ENCODE results near the gene DICER1. TPM values are rescaled to one million over a fixed set of nuclear protein-coding genes. Genes with fewer than 3 reads are reported as not detected.
"Not testable (repeated sequence)": the region's sequence is repeated elsewhere in the genome, so short reads cannot be mapped to it uniquely, and the experiment has no call there.

Gene DICER1
- total RNA-seq, 1 donor from 2014 or later = 74.6 TPM

- DNase-seq (ENCODE audit: low read depth) = no peak
Measured at GRCh38 chr14:95150910-95151309, 6.4 kb downstream of the DICER1 start.

GRCh38 chr14:95149441-95149840 is 7.9 kb downstream of the DICER1 start:
- no peak for DNase-seq (ENCODE audit: low read depth)

GRCh38 chr14:95147597-95147996 is 9.7 kb downstream of the DICER1 start:
- DNase-seq (ENCODE audit: low read depth) = no peak

GRCh38 chr14:95146079-95146771 is 11.1 kb downstream of the DICER1 start:
- no peak for DNase-seq (ENCODE audit: low read depth)

GRCh38 chr14:95144849-95145248 is 12.5 kb downstream of the DICER1 start:
- DNase-seq (ENCODE audit: low read depth) = no peak

- DNase-seq (ENCODE audit: low read depth) = no peak
Measured at GRCh38 chr14:95143808-95144620, 13.3 kb downstream of the DICER1 start.

- no peak for DNase-seq (ENCODE audit: low read depth)
Measured at GRCh38 chr14:95142208-95142607, 15.1 kb downstream of the DICER1 start.

- DNase-seq (ENCODE audit: low read depth) = no peak
Measured at GRCh38 chr14:95141684-95142083, 15.6 kb downstream of the DICER1 start.

GRCh38 chr14:95140060-95140858 is 17.1 kb downstream of the DICER1 start:
- DNase-seq (ENCODE audit: low read depth) = peak; percentile 25

GRCh38 chr14:95138876-95139275 is 18.5 kb downstream of the DICER1 start:
- DNase-seq (ENCODE audit: low read depth) = no peak

- DNase-seq (ENCODE audit: low read depth) = not testable (repeated sequence)
Measured at GRCh38 chr14:95138455-95138854, 18.9 kb downstream of the DICER1 start.

GRCh38 chr14:95137804-95138167 is 19.5 kb downstream of the DICER1 start:
- DNase-seq (ENCODE audit: low read depth) = peak; percentile 10

- no peak for DNase-seq (ENCODE audit: low read depth)
Measured at GRCh38 chr14:95137164-95137803, 20.0 kb downstream of the DICER1 start.

GRCh38 chr14:95136631-95137030 is 20.7 kb downstream of the DICER1 start:
- no peak for DNase-seq (ENCODE audit: low read depth)

- peak; percentile 80 for DNase-seq (ENCODE audit: low read depth)
Measured at GRCh38 chr14:95134304-95134933, 22.9 kb downstream of the DICER1 start.

GRCh38 chr14:95133282-95133681 is 24.0 kb downstream of the DICER1 start:
- no peak for DNase-seq (ENCODE audit: low read depth)

GRCh38 chr14:95132760-95133159 is 24.6 kb downstream of the DICER1 start:
- no peak for DNase-seq (ENCODE audit: low read depth)

- DNase-seq (ENCODE audit: low read depth) = no peak
Measured at GRCh38 chr14:95130549-95130948, 26.8 kb downstream of the DICER1 start.

GRCh38 chr14:95128140-95128539 is 29.2 kb downstream of the DICER1 start:
- DNase-seq (ENCODE audit: low read depth) = no peak

GRCh38 chr14:95127531-95127911 is 29.8 kb downstream of the DICER1 start:
- no peak for DNase-seq (ENCODE audit: low read depth)

- no peak for DNase-seq (ENCODE audit: low read depth)
Measured at GRCh38 chr14:95126906-95127530, 30.3 kb downstream of the DICER1 start.

All from renal cortical epithelial cell (primary cell).